HCT116 (cell line): ENCODE data around the gene RPS28. TPM values are rescaled to one million over a fixed set of nuclear protein-coding genes. Genes with fewer than 3 reads are reported as not detected.

Experiments
- ATAC-seq: fragments of 200-7000 bp; cut with Tn5 transposase; 2 replicates; pipeline ENCODE4 v1.9.1; 2020; ENCODE audit warnings: mild to moderate bottlenecking, moderate library complexity
- BruUV-seq: library from RNA; stranded (reverse); fragments of 400-500 nt; replicated peaks from 2 replicates; lab custom pipeline; 2021; lab: Mats Ljungman, UMichigan
- CTCF ChIA-PET: fragments of 300-600 bp; sonication (Branson Sonifier 250); formaldehyde crosslinking; loops from one replicate; lab custom pipeline; 2021; ENCODE audit warnings: antibody characterized with exemption; lab: Charles Lee
- POLR2A ChIA-PET: fragments of 300-600, 350-600 bp; sonication (Branson Sonifier 250); formaldehyde crosslinking; loops from one replicate; lab custom pipeline; 2021; ENCODE audit warnings: antibody characterized with exemption; lab: Charles Lee
- RAD21 ChIA-PET, 2 experiments: fragments of 300-600 bp; sonication (Branson Sonifier 250); formaldehyde crosslinking; loops; one replicate each; lab custom pipeline; 2023; ENCODE audit warnings: low total read pairs in 2 of 2; ENCODE audit not compliant: uncharacterized antibody in 2 of 2, unreplicated experiment in 2 of 2, low non-redundant PET in 1 of 2; lab: Charles Lee
- DNase-seq: peaks from one replicate; pipeline ENCODE4 v3.0.0-alpha.2; 2010; ENCODE audit warnings: low read depth, low spot score
- H2AFZ ChIP-seq: fragments of 200-600 bp; shearing (Covaris generic), sonication (generic); 2 replicates; pipeline ENCODE4 v1.6.1; 2017; ENCODE audit warnings: low read depth, mixed run types, mixed read lengths, antibody characterized with exemption, low read length; ENCODE audit not compliant: poor library complexity, severe bottlenecking
- H3K27ac ChIP-seq: 2 replicates; pipeline ENCODE4 v1.5.1; 2012; ENCODE audit warnings: low read depth, low read length
- H3K27me3 ChIP-seq: fragments of 200-600 bp; sonication (generic); 2 replicates; pipeline ENCODE4 v1.6.1; 2016; ENCODE audit warnings: mixed run types, low read length, mixed read lengths; ENCODE audit not compliant: insufficient read depth
- H3K36me3 ChIP-seq, 2 experiments: fragments of 200-500 bp in 1 of 2; fragments of 200-600 bp in 1 of 2; sonication (Bioruptor generic) in 1 of 2; sonication (generic) in 1 of 2; 2 replicates each; pipeline versions ENCODE4 v1.5.1 to v1.6.1; 2014 to 2016; ENCODE audit warnings: low read length in 2 of 2, inconsistent platforms in 1 of 2, mixed read lengths in 1 of 2, mixed run types in 1 of 2; ENCODE audit not compliant: insufficient read depth in 2 of 2, control insufficient read depth in 1 of 2
- H3K4me1 ChIP-seq, 2 experiments: fragments of 200-600 bp in 1 of 2; sonication (generic) in 1 of 2; 2 replicates each; pipeline versions ENCODE4 v1.5.1 to v1.6.1; 2012 to 2017; ENCODE audit warnings: low read length in 2 of 2, inconsistent platforms in 1 of 2, mild to moderate bottlenecking in 1 of 2, mixed read lengths in 1 of 2, mixed run types in 1 of 2, moderate library complexity in 1 of 2; ENCODE audit not compliant: insufficient read depth in 2 of 2, control insufficient read depth in 1 of 2
- H3K4me2 ChIP-seq: fragments of 200-600 bp; sonication (generic); 2 replicates; pipeline ENCODE4 v1.6.1; 2017; ENCODE audit warnings: mixed run types, low read length, mixed read lengths
- H3K4me3 ChIP-seq, 2 experiments: fragments of 200-600 bp in 1 of 2; sonication (generic) in 1 of 2; replicated peaks in 1 of 2; 2 replicates each; pipeline ENCODE4 v1.5.1; 2011 to 2016; ENCODE audit warnings: low read length in 2 of 2, control low read depth in 1 of 2, low read depth in 1 of 2, mild to moderate bottlenecking in 1 of 2, mixed read lengths in 1 of 2, mixed run types in 1 of 2
- H3K79me2 ChIP-seq: fragments of 200-600 bp; sonication (generic); 2 replicates; pipeline ENCODE4 v1.6.1; 2017; ENCODE audit warnings: mild to moderate bottlenecking, mixed run types, low read length, moderate library complexity, mixed read lengths; ENCODE audit not compliant: insufficient read depth
- H3K9ac ChIP-seq: fragments of 200-600 bp; sonication (generic); 2 replicates; pipeline ENCODE4 v1.6.1; 2016; ENCODE audit warnings: low read length, mixed read lengths
- H3K9me2 ChIP-seq: fragments of 200-600 bp; sonication (generic), shearing (Covaris generic); 2 replicates; pipeline ENCODE4 v1.6.1; 2017; ENCODE audit warnings: mixed run types, mild to moderate bottlenecking, moderate library complexity; ENCODE audit not compliant: insufficient read depth
- H3K9me3 ChIP-seq, 2 experiments: fragments of 200-500 bp in 1 of 2; fragments of 200-600 bp in 1 of 2; sonication (Bioruptor generic) in 1 of 2; sonication (generic) in 1 of 2; 2 replicates each; pipeline ENCODE4 v1.6.1; 2014 to 2017; ENCODE audit warnings: low read length in 2 of 2, mixed read lengths in 2 of 2, inconsistent platforms in 1 of 2, low read depth in 1 of 2, mild to moderate bottlenecking in 1 of 2, mixed run types in 1 of 2, moderate library complexity in 1 of 2; ENCODE audit not compliant: control insufficient read depth in 1 of 2, insufficient read depth in 1 of 2
- H4K20me1 ChIP-seq: fragments of 200-600 bp; sonication (generic), shearing (Covaris generic); 2 replicates; pipeline ENCODE4 v1.6.1; 2017; ENCODE audit warnings: mixed run types, mild to moderate bottlenecking, moderate library complexity; ENCODE audit not compliant: insufficient read depth
- CBX3 ChIP-seq: IDR thresholded peaks from 2 replicates; pipeline ENCODE4 v1.6.1; 2012; ENCODE audit warnings: low read depth
- EZH2 ChIP-seq: fragments of 200-600 bp; sonication (generic); IDR thresholded peaks from 2 replicates; pipeline ENCODE4 v1.6.1; 2017; ENCODE audit warnings: antibody characterized with exemption, mixed run types
- MAX ChIP-seq: IDR thresholded peaks from 2 replicates; pipeline ENCODE4 v1.6.1; 2012
- POLR2A ChIP-seq: IDR thresholded peaks from 2 replicates; pipeline ENCODE4 v1.7.0; 2011; ENCODE audit warnings: borderline replicate concordance; ENCODE audit not compliant: insufficient read depth, insufficient read length; ENCODE audit errors: extremely low read depth
- RAD21 ChIP-seq: IDR thresholded peaks from 2 replicates; pipeline ENCODE4 v1.6.1; 2012; ENCODE audit warnings: low read depth, mild to moderate bottlenecking
- REST ChIP-seq: IDR thresholded peaks from 2 replicates; pipeline ENCODE4 v1.6.1; 2012; ENCODE audit warnings: low read depth
- SP1 ChIP-seq: IDR thresholded peaks from 2 replicates; pipeline ENCODE4 v1.6.1; 2012; ENCODE audit warnings: low read depth
- TCF7L2 ChIP-seq: IDR thresholded peaks from 2 replicates; pipeline ENCODE4 v1.7.0; 2011; ENCODE audit warnings: borderline replicate concordance, inconsistent platforms; ENCODE audit not compliant: insufficient read depth, insufficient read length; ENCODE audit errors: extremely low read depth
- ZFX ChIP-seq: fragments of 450-650 bp; IDR thresholded peaks from 2 replicates; pipeline ENCODE4 v1.6.1; 2017
- ZNF274 ChIP-seq: fragments of 200-500 bp; sonication (Bioruptor generic); IDR thresholded peaks from 2 replicates; pipeline ENCODE4 v1.6.1; 2014; ENCODE audit warnings: mild to moderate bottlenecking, low read depth, low read length, inconsistent platforms
- intact Hi-C: fragments of 100-400 bp; cut with micrococcal nuclease; formaldehyde crosslinking; loops from 2 replicates; pipeline ENCODE4 v1.10.0; 2022
- total RNA-seq: library from RNA; stranded (reverse); gene quantifications from one replicate; pipeline ENCODE4 v1.2.1, GENCODE V29; 2021; ENCODE audit not compliant: unreplicated experiment

The RPS28 gene
- total RNA-seq, 1 experiment from 2014 or later = 2,379 TPM

GRCh38 chr19:8307400-8307964, 13.8 kb upstream of the RPS28 start:
- Histone ChIP-seq H3K27ac (peak overlapping the region; percentile 86), H3K9ac (peak overlapping the region; percentile 87), H2AFZ (no peak overlapping the region), H3K36me3 (peaks cover 8 to 15% of the 10 kb centered on the region in 2 experiments; a peak in 3 of 4 replicates), H3K4me2 (peak overlapping the region; percentile 94), H3K4me3 (peak overlapping the region; percentile 76 to 77), H3K9me2 (no peaks in the 10 kb centered on the region), H3K27me3 (no peaks in the 10 kb centered on the region), H3K79me2 (peaks cover 32% of the 10 kb centered on the region), H4K20me1 (no peaks in the 10 kb centered on the region), H3K9me3 (no peaks in the 10 kb centered on the region), H3K4me1 (peaks cover 24 to 74% of the 10 kb centered on the region in 2 experiments)
- ChIA-PET CTCF (no interaction called here), RAD21 (no interaction called here), POLR2A (interaction anchor here (0.7 kb wide), 1 partner anchor 364 kb away, joined by 3 read pairs; no protein-coding TSS in a partner anchor)
- DNase-seq (no peak), ATAC-seq (peak; percentile 21)
- BruUV-seq = no TSS peak
- TF ChIP-seq RAD21 = no peak
- no peak for TF ChIP-seq POLR2A
- TF ChIP-seq CBX3 = no peak
- TF ChIP-seq ZNF274 = no peak
- TF ChIP-seq EZH2 = no peak
- no peak for TF ChIP-seq TCF7L2
- no peak for TF ChIP-seq ZFX
- TF ChIP-seq REST = no peak
- no peak for TF ChIP-seq SP1
- no peak for TF ChIP-seq MAX
- intact Hi-C loops = no loop called here
